ENCODE data around the gene FBXO22.

The FBXO22 gene

DNA sequence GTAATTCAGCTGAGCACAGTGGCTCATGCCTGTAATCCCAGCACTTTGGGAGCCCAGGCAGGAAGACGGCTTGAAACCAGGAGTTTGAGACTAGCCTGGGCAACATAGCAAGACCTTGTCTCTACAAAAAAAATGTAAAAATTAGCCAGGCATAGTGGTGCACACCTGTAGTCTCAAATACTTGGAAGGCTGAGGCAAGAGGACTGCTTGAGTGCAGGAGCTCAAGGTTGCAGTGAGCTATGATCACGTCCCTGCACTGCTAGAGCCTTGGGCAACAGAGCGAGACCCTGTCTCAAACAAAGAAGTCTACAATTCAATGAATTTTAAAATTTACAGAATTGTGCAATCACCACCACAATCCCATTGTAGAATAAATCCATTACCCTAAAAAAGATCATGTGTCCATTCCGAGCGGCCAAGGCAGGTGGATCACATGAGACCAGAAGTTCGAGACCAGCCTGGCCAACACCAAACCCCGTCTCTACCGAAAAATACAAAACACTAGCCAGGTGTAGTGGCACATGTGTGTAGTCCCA lies 45.2 kb downstream of the FBXO22 start:
- peaks cover 10% of the 10 kb centered on the region; the same call in 1 of the 2 replicates for H3K27me3 ChIP-seq (ENCODE audit: control insufficient read depth, low read length)
- H3K4me1 ChIP-seq (ENCODE audit: control insufficient read depth, low read length): peaks cover 14% of the 10 kb centered on the region
- H3K9me2 ChIP-seq (replicated peaks; ENCODE audit: control insufficient read depth, low read length): no peaks in the 10 kb centered on the region
- TF ChIP-seq, protein P1, sequence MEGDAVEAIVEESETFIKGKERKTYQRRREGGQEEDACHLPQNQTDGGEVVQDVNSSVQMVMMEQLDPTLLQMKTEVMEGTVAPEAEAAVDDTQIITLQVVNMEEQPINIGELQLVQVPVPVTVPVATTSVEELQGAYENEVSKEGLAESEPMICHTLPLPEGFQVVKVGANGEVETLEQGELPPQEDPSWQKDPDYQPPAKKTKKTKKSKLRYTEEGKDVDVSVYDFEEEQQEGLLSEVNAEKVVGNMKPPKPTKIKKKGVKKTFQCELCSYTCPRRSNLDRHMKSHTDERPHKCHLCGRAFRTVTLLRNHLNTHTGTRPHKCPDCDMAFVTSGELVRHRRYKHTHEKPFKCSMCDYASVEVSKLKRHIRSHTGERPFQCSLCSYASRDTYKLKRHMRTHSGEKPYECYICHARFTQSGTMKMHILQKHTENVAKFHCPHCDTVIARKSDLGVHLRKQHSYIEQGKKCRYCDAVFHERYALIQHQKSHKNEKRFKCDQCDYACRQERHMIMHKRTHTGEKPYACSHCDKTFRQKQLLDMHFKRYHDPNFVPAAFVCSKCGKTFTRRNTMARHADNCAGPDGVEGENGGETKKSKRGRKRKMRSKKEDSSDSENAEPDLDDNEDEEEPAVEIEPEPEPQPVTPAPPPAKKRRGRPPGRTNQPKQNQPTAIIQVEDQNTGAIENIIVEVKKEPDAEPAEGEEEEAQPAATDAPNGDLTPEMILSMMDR (IDR thresholded peaks at IDR 0.05; ENCODE audit: low read depth, low read length, poor library complexity, severe bottlenecking): no peak
- TF ChIP-seq EZH2phosphoT487 (IDR thresholded peaks at IDR 0.05; ENCODE audit: borderline replicate concordance, low read length): no peak
- no peak overlapping the region for H3K4me2 ChIP-seq (ENCODE audit: low read length)
- H4K20me1 ChIP-seq (ENCODE audit: control insufficient read depth, insufficient read depth, low read depth, low read length): no peaks in the 10 kb centered on the region
- H3K36me3 ChIP-seq (ENCODE audit: control insufficient read depth, low read length): no peaks in the 10 kb centered on the region
- H3K79me2 ChIP-seq (ENCODE audit: control insufficient read depth, low read length): no peaks in the 10 kb centered on the region
- H3K4me3 ChIP-seq (ENCODE audit: low read length): no peak overlapping the region
- no peaks in the 10 kb centered on the region for H3F3A ChIP-seq (ENCODE audit: control insufficient read depth, insufficient read depth)
- H3K9me3 ChIP-seq (ENCODE audit: control insufficient read depth, insufficient read depth, low read length): no peaks in the 10 kb centered on the region
- H3K27ac ChIP-seq (ENCODE audit: low read depth, low read length): no peak overlapping the region

DNA sequence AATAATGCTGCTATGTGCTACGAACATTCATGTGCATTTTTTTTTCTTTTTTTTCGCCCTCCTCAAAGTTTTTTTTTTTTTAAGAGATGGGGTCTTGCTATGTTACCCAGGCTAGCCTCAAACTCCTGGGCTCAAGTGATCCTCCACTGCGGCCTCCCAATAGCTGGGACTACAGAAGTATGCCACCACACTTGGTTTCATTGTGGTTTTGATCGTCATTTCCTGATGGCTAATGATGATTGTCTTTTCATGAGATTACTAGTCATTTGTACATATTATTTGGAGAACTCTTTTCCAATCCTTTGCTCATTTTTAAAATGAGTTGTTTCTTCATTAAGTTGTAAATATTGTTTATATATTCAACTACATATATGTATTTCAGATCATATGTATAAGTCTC lies 48.8 kb downstream of the FBXO22 start:
- H3K4me3 ChIP-seq (ENCODE audit: low read length): no peak overlapping the region
- H3K4me2 ChIP-seq (ENCODE audit: low read length): no peak overlapping the region
- no peaks in the 10 kb centered on the region for H3K4me1 ChIP-seq (ENCODE audit: control insufficient read depth, low read length)
- no peaks in the 10 kb centered on the region for H4K20me1 ChIP-seq (ENCODE audit: control insufficient read depth, insufficient read depth, low read depth, low read length)
- no peak overlapping the region for H3K27ac ChIP-seq (ENCODE audit: low read depth, low read length)
- no peaks in the 10 kb centered on the region for H3K36me3 ChIP-seq (ENCODE audit: control insufficient read depth, low read length)
- no peaks in the 10 kb centered on the region for H3K9me2 ChIP-seq (replicated peaks; ENCODE audit: control insufficient read depth, low read length)
- H3K27me3 ChIP-seq (ENCODE audit: control insufficient read depth, low read length): peaks cover 17% of the 10 kb centered on the region
- H3F3A ChIP-seq (ENCODE audit: control insufficient read depth, insufficient read depth): no peaks in the 10 kb centered on the region
- H3K9me3 ChIP-seq (ENCODE audit: control insufficient read depth, insufficient read depth, low read length): no peaks in the 10 kb centered on the region
- H3K79me2 ChIP-seq (ENCODE audit: control insufficient read depth, low read length): no peaks in the 10 kb centered on the region
- TF ChIP-seq, protein P1 (IDR thresholded peaks at IDR 0.05; ENCODE audit: low read depth, low read length, poor library complexity, severe bottlenecking): no peak
- no peak for TF ChIP-seq EZH2phosphoT487 (IDR thresholded peaks at IDR 0.05; ENCODE audit: borderline replicate concordance, low read length)

DNA sequence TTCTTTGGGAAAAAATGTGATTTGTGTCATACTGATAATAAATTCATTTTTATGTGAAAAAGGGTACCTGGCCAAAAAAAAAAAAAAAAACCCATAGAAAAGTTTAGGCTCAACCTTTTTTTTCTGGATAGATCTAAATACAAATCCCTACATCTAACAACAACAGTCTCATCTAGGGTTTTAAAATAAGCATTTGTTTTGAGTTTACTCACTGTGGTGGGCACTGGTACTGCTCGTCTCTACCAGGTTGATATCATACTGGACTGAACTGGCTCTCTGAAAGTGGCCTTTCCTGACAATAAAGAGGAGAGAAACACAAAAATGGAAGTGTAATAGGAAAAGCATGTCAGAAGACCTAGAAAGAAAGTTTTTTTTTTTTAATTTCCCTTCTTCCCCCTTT lies 52.0 kb downstream of the FBXO22 start:
- H3K9me2 ChIP-seq (replicated peaks; ENCODE audit: control insufficient read depth, low read length): no peaks in the 10 kb centered on the region
- no peak for TF ChIP-seq EZH2phosphoT487 (IDR thresholded peaks at IDR 0.05; ENCODE audit: borderline replicate concordance, low read length)
- TF ChIP-seq, protein P1 (IDR thresholded peaks at IDR 0.05; ENCODE audit: low read depth, low read length, poor library complexity, severe bottlenecking): no peak
- no peaks in the 10 kb centered on the region for H3K9me3 ChIP-seq (ENCODE audit: control insufficient read depth, insufficient read depth, low read length)
- H3K4me3 ChIP-seq (ENCODE audit: low read length): no peak overlapping the region
- H3F3A ChIP-seq (ENCODE audit: control insufficient read depth, insufficient read depth): no peaks in the 10 kb centered on the region
- H4K20me1 ChIP-seq (ENCODE audit: control insufficient read depth, insufficient read depth, low read depth, low read length): no peaks in the 10 kb centered on the region
- H3K4me2 ChIP-seq (ENCODE audit: low read length): no peak overlapping the region
- peaks cover 14% of the 10 kb centered on the region for H3K27me3 ChIP-seq (ENCODE audit: control insufficient read depth, low read length)
- no peak overlapping the region for H3K27ac ChIP-seq (ENCODE audit: low read depth, low read length)
- H3K79me2 ChIP-seq (ENCODE audit: control insufficient read depth, low read length): no peaks in the 10 kb centered on the region
- no peaks in the 10 kb centered on the region for H3K36me3 ChIP-seq (ENCODE audit: control insufficient read depth, low read length)
- no peaks in the 10 kb centered on the region for H3K4me1 ChIP-seq (ENCODE audit: control insufficient read depth, low read length)
